NCI-H2227 (cell line): Measurements from ENCODE around the gene COL27A1.

ENCODE experiments used
- DNase-seq: peaks from one replicate; lab custom pipeline; 2025; ENCODE audit not compliant: unreplicated experiment; lab: John Stamatoyannopoulos, UW

The COL27A1 gene

GRCh38 chr9:114202849-114203248 lies 47.5 kb downstream of the COL27A1 start:
- DNase-seq = no peak

- no peak for DNase-seq
These were observed 48.2 kb downstream of the COL27A1 start for GRCh38 chr9:114203410-114204140.

- no peak for DNase-seq
These were observed 48.9 kb downstream of the COL27A1 start for GRCh38 chr9:114204265-114204664.

GRCh38 chr9:114205171-114206015 lies 50.1 kb downstream of the COL27A1 start:
- DNase-seq = no peak

GRCh38 chr9:114206221-114206789 lies 51.0 kb downstream of the COL27A1 start:
- no peak for DNase-seq

- DNase-seq = no peak
These were observed 51.9 kb downstream of the COL27A1 start for GRCh38 chr9:114207034-114207810.

- no peak for DNase-seq
These were observed 52.5 kb downstream of the COL27A1 start for GRCh38 chr9:114207845-114208244.

- no peak for DNase-seq
These were observed 53.8 kb downstream of the COL27A1 start for GRCh38 chr9:114209151-114209550.

GRCh38 chr9:114210136-114210535 lies 54.8 kb downstream of the COL27A1 start:
- no peak for DNase-seq

GRCh38 chr9:114210691-114211276 lies 55.4 kb downstream of the COL27A1 start:
- no peak for DNase-seq

- DNase-seq = no peak
These were observed 57.5 kb downstream of the COL27A1 start for GRCh38 chr9:114212826-114213225.

- DNase-seq = no peak
These were observed 58.2 kb downstream of the COL27A1 start for GRCh38 chr9:114213566-114213965.

- DNase-seq = no peak
These were observed 58.8 kb downstream of the COL27A1 start for GRCh38 chr9:114214181-114214580.

GRCh38 chr9:114214686-114215414 lies 59.5 kb downstream of the COL27A1 start:
- DNase-seq = no peak

GRCh38 chr9:114216081-114216480 lies 60.7 kb downstream of the COL27A1 start:
- DNase-seq = no peak

- no peak for DNase-seq
These were observed 61.6 kb downstream of the COL27A1 start for GRCh38 chr9:114216976-114217375.

- no peak for DNase-seq
These were observed 63.2 kb downstream of the COL27A1 start for GRCh38 chr9:114218264-114219120.

GRCh38 chr9:114220061-114220541 lies 64.8 kb downstream of the COL27A1 start:
- DNase-seq = no peak
